CD4-positive, alpha-beta T cell (primary cell): ENCODE data around the gene MCOLN3. TPM values are rescaled to one million over a fixed set of nuclear protein-coding genes. Genes with fewer than 3 reads are reported as not detected.

ENCODE experiments used
- ATAC-seq: fragments of 200-7000 bp; cut with Tn5 transposase; one replicate; pipeline ENCODE4 v1.10.0; 2022; ENCODE audit warnings: mild to moderate bottlenecking; ENCODE audit not compliant: poor library complexity
- CTCF ChIA-PET: fragments of 350-600 bp; sonication (Branson Sonifier 250); formaldehyde crosslinking; loops from one replicate; lab custom pipeline; 2021; ENCODE audit warnings: antibody characterized with exemption, inconsistent platforms; lab: Charles Lee
- POLR2A ChIA-PET: fragments of 350-600 bp; sonication (Branson Sonifier 250); formaldehyde crosslinking; loops from one replicate; lab custom pipeline; 2021; ENCODE audit warnings: antibody characterized with exemption, inconsistent platforms; lab: Charles Lee
- DNase-seq, 14 experiments: peaks; one replicate each; pipeline ENCODE4 v3.0.0-alpha.2; 2013 to 2020; ENCODE audit warnings: mixed read lengths in 2 of 14
- H3K27ac ChIP-seq, 2 donors: one replicate each; pipeline versions ENCODE4 v1.5.1 to v1.7.0; 2013; ENCODE audit warnings: low read length in 2 of 2, low read depth in 1 of 2, mild to moderate bottlenecking in 1 of 2
- H3K27me3 ChIP-seq, 2 experiments: 1 replicate in 1 of 2; 2 replicates in 1 of 2; pipeline versions ENCODE4 v1.6.1 to v1.7.0; 2013; ENCODE audit warnings: low read length in 2 of 2, control low read depth in 1 of 2, mild to moderate bottlenecking in 1 of 2, moderate library complexity in 1 of 2; ENCODE audit not compliant: insufficient read depth in 2 of 2, control insufficient read depth in 1 of 2
- H3K36me3 ChIP-seq: one replicate; pipeline ENCODE4 v1.6.1; 2013; ENCODE audit warnings: low read length, control low read depth; ENCODE audit not compliant: insufficient read depth
- H3K4me1 ChIP-seq: one replicate; pipeline ENCODE4 v1.6.1; 2013; ENCODE audit warnings: low read length, control low read depth; ENCODE audit not compliant: insufficient read depth
- H3K4me3 ChIP-seq: one replicate; pipeline ENCODE4 v1.5.1; 2013; ENCODE audit warnings: mild to moderate bottlenecking, low read length, moderate library complexity
- H3K9me3 ChIP-seq, 2 experiments: 1 replicate in 1 of 2; 2 replicates in 1 of 2; pipeline versions ENCODE4 v1.6.1 to v1.7.0; 2013; ENCODE audit warnings: low read length in 2 of 2, mild to moderate bottlenecking in 2 of 2, control low read depth in 1 of 2, moderate library complexity in 1 of 2; ENCODE audit not compliant: control insufficient read depth in 1 of 2, insufficient read depth in 1 of 2
- H3K27ac Mint-ChIP-seq: one replicate; pipeline ENCODE4 v1.8.0; 2020; ENCODE audit warnings: mixed read lengths
- H3K27me3 Mint-ChIP-seq: one replicate; pipeline ENCODE4 v1.8.0; 2021; ENCODE audit warnings: mixed read lengths
- H3K36me3 Mint-ChIP-seq: one replicate; pipeline ENCODE4 v1.8.0; 2021; ENCODE audit warnings: low read depth, mixed read lengths
- H3K4me1 Mint-ChIP-seq: one replicate; pipeline ENCODE4 v1.8.0; 2021; ENCODE audit warnings: low read depth, mixed read lengths
- H3K4me3 Mint-ChIP-seq: one replicate; pipeline ENCODE4 v1.8.0; 2020; ENCODE audit warnings: mild to moderate bottlenecking, mixed read lengths
- H3K9me3 Mint-ChIP-seq: one replicate; pipeline ENCODE4 v1.8.0; 2020; ENCODE audit warnings: mixed read lengths
- CTCF ChIP-seq: fragments of 200-600 bp; IDR thresholded peaks from one replicate; pipeline ENCODE4 v1.8.0; 2022; ENCODE audit warnings: antibody characterized with exemption, mild to moderate bottlenecking
- intact Hi-C, 2 experiments: fragments of 100-400 bp; cut with DNase I in 1 of 2; cut with micrococcal nuclease in 1 of 2; formaldehyde crosslinking; loops; one replicate each; pipeline versions ENCODE4 v1.15.1 to v1.9.0; 2023 to 2025; cut with DNase I, micrococcal nuclease
- total RNA-seq, 174 experiments: library from RNA in 2 of 174; stranded (reverse) in 2 of 174; gene quantifications; one replicate each; pipeline ENCODE4 v1.2.3 and lab custom pipeline; 2021 to 2026

The MCOLN3 gene
- total RNA-seq, 2 experiments from 2014 or later, result 0.14 to 0.22 TPM

GRCh38 chr1:84996846-84997666 is 51.2 kb downstream of the MCOLN3 start, which contains the start of gene MCOLN2:
Gene MCOLN2 (minus strand): TSS chr1:84997113. CDS start chr1:84996872, 241 bp downstream.
- H3K27me3 Mint-ChIP-seq, result peaks cover 55% of the 10 kb centered on the region
- no peaks in the 10 kb centered on the region for H3K9me3 Mint-ChIP-seq
- peak within 1 kb of the TSS in 1 of 2 donors; percentile 33 for H3K27ac ChIP-seq
- DNase-seq (peak in 13 of 14 experiments; percentile 7 to 78 (median 52)), ATAC-seq (peak; percentile 74)
- H3K36me3 Mint-ChIP-seq, result no peaks in the 10 kb centered on the region
- no peak for TF ChIP-seq CTCF
- H3K9me3 ChIP-seq, result no peaks in the 10 kb centered on the region
- peak within 1 kb of the TSS; percentile 92 for H3K4me3 Mint-ChIP-seq
- peak within 1 kb of the TSS; percentile 18 for H3K27ac Mint-ChIP-seq
- ChIA-PET POLR2A (interaction anchor here (1.1 kb wide), 1 partner anchor 52 kb away, joined by 4 read pairs; no protein-coding TSS in a partner anchor), CTCF (no interaction called here)
- H3K4me3 ChIP-seq, result peak within 1 kb of the TSS; percentile 79
- H3K4me1 Mint-ChIP-seq, result peaks cover 32% of the 10 kb centered on the region
- intact Hi-C loops, result loop anchor here (2.0 to 5.0 kb wide), 2 partner anchors 50 to 52 kb away; no protein-coding TSS in a partner anchor
- peaks cover 30% of the 10 kb centered on the region for H3K4me1 ChIP-seq
- no peaks in the 10 kb centered on the region for H3K36me3 ChIP-seq
- H3K27me3 ChIP-seq, result peaks cover 8 to 36% of the 10 kb centered on the region in 2 experiments

GRCh38 chr1:84995484-84996334 is 52.6 kb downstream of the MCOLN3 start:
- Mint-ChIP-seq H3K9me3 (no peaks in the 10 kb centered on the region), H3K36me3 (no peaks in the 10 kb centered on the region), H3K4me3 (peak overlapping the region; percentile 76), H3K27me3 (peaks cover 42% of the 10 kb centered on the region), H3K4me1 (peaks cover 32% of the 10 kb centered on the region), H3K27ac (peak overlapping the region; percentile 3)
- Histone ChIP-seq H3K27ac (no peak overlapping the region), H3K36me3 (no peaks in the 10 kb centered on the region), H3K9me3 (no peaks in the 10 kb centered on the region), H3K4me3 (peak overlapping the region; percentile 79), H3K4me1 (peaks cover 33% of the 10 kb centered on the region), H3K27me3 (peaks cover 8 to 29% of the 10 kb centered on the region in 2 experiments)
- no peak for TF ChIP-seq CTCF
- ChIA-PET CTCF (interaction anchor here (2.4 kb wide), 1 partner anchor 51 kb away, joined by 7 read pairs; no protein-coding TSS in a partner anchor), POLR2A (interaction anchor here (1.2 to 1.8 kb wide), 2 partner anchors 23 to 280 kb away, joined by 3 to 6 read pairs; partner anchors contain the start of gene BCL10)
- DNase-seq (peak in 3 of 14 experiments; percentile 42 to 68 (median 48)), ATAC-seq (no peak)
- intact Hi-C loops, result loop anchor here (2.0 to 5.0 kb wide), 2 partner anchors 48 to 51 kb away; no protein-coding TSS in a partner anchor
